GM12878 (cell line): ENCODE results near the gene NEURL3. TPM values are rescaled to one million over a fixed set of nuclear protein-coding genes. Genes with fewer than 3 reads are reported as not detected.

Source experiments
- ATAC-seq: fragments of 200-7000 bp; cut with Tn5 transposase; 3 replicates; pipeline ENCODE4 v1.9.1; 2020; ENCODE audit warnings: mild to moderate bottlenecking, moderate library complexity
- BruUV-seq: library from RNA; stranded (reverse); fragments of 400-500 nt; replicated peaks from 2 replicates; lab custom pipeline; 2021; lab: Mats Ljungman, UMichigan
- CTCF ChIA-PET: fragments of 300-600 bp; sonication (Branson Sonifier 250); formaldehyde crosslinking; extraction: SDS; loops from one replicate; lab custom pipeline; 2021; ENCODE audit warnings: inconsistent platforms; lab: Yijun Ruan, JAX
- POLR2A ChIA-PET: fragments of 350-600 bp; formaldehyde crosslinking; extraction: SDS; loops from one replicate; lab custom pipeline; 2021; ENCODE audit warnings: inconsistent platforms; lab: Charles Lee
- RAD21 ChIA-PET: fragments of 300-600 bp; sonication (Branson Sonifier 250); formaldehyde crosslinking; loops from one replicate; lab custom pipeline; 2023; ENCODE audit warnings: antibody characterized with exemption; ENCODE audit not compliant: unreplicated experiment; lab: Charles Lee
- SMC1A ChIA-PET: fragments of 300-600 bp; sonication (Branson Sonifier 250); formaldehyde crosslinking; loops from one replicate; lab custom pipeline; 2023; ENCODE audit not compliant: unreplicated experiment, uncharacterized antibody; lab: Charles Lee
- DNase-seq: peaks from one replicate; pipeline ENCODE4 v3.0.0-alpha.2; 2011; ENCODE audit warnings: low read depth, low spot score
- FAIRE-seq: peaks from 3 replicates; lab custom pipeline; 2011; peaks lifted over from hg19 to GRCh38; lab: Jason Lieb, UNC
- H2AFZ ChIP-seq: 2 replicates; pipeline ENCODE4 v1.6.0; 2011; ENCODE audit warnings: low read depth, low read length, control low read depth; ENCODE audit not compliant: control insufficient read depth
- H3K27ac ChIP-seq: 2 replicates; pipeline ENCODE4 v1.5.1; 2011; ENCODE audit warnings: control low read depth; ENCODE audit not compliant: control insufficient read depth, insufficient read depth
- H3K27me3 ChIP-seq, 2 experiments: replicated peaks in 1 of 2; 2 replicates each; pipeline versions ENCODE4 v1.6.0 to v1.6.1; 2011; ENCODE audit warnings: low read length in 1 of 2; ENCODE audit not compliant: control insufficient read depth in 2 of 2, insufficient read depth in 2 of 2
- H3K36me3 ChIP-seq, 2 experiments: 2 replicates each; pipeline ENCODE4 v1.5.1; 2011; ENCODE audit warnings: low read length in 1 of 2; ENCODE audit not compliant: control insufficient read depth in 2 of 2, insufficient read depth in 2 of 2
- H3K4me1 ChIP-seq: 2 replicates; pipeline ENCODE4 v1.6.1; 2011; ENCODE audit warnings: mild to moderate bottlenecking, low read length, moderate library complexity, mixed read lengths; ENCODE audit not compliant: control insufficient read depth, insufficient read depth
- H3K4me2 ChIP-seq: 2 replicates; pipeline ENCODE4 v1.6.0; 2011; ENCODE audit warnings: control low read depth; ENCODE audit not compliant: control insufficient read depth, insufficient read depth
- H3K4me3 ChIP-seq: fragments of 200-600 bp; sonication (generic); 2 replicates; pipeline ENCODE4 v1.5.1; 2016
- H3K79me2 ChIP-seq: 2 replicates; pipeline ENCODE4 v1.6.0; 2011; ENCODE audit warnings: low read length; ENCODE audit not compliant: control insufficient read depth, insufficient read depth
- H3K9ac ChIP-seq: 2 replicates; pipeline ENCODE4 v1.8.0; 2011; ENCODE audit warnings: low read length, control low read depth, mixed read lengths; ENCODE audit not compliant: control insufficient read depth, insufficient read depth
- H3K9me3 ChIP-seq: replicated peaks from 3 replicates; pipeline ENCODE4 v1.5.1; 2011; ENCODE audit warnings: mild to moderate bottlenecking, low read length; ENCODE audit not compliant: control insufficient read depth, insufficient read depth
- H4K20me1 ChIP-seq: 2 replicates; pipeline ENCODE4 v1.6.0; 2011; ENCODE audit not compliant: control insufficient read depth, insufficient read depth
- SPI1 ChIP-seq: IDR thresholded peaks from 2 replicates; pipeline ENCODE4 v1.6.1; 2011; ENCODE audit warnings: low read depth, mild to moderate bottlenecking, low read length, moderate library complexity, borderline replicate concordance; ENCODE audit not compliant: insufficient read depth
- ZNF217 ChIP-seq: fragments of 450-650 bp; IDR thresholded peaks from 2 replicates; pipeline ENCODE4 v1.6.1; 2017; ENCODE audit warnings: antibody characterized with exemption, mild to moderate bottlenecking
- WGBS: methylation state at CpG from one replicate; pipeline ENCODE4 v1.1.6; 2016; ENCODE audit warnings: low lambda C conversion rate; ENCODE audit not compliant: insufficient replicate concordance, insufficient coverage; ENCODE audit errors: missing lambda C conversion rate; 5-methylcytosine and 5-hydroxymethylcytosine counted together
- in situ Hi-C: fragments of 300-500 bp; cut with MboI; formaldehyde crosslinking; loops from 9 replicates; pipeline ENCODE4 v1.14.3; 2018; ENCODE audit warnings: mixed read lengths
- intact Hi-C: fragments of 100-400 bp; cut with micrococcal nuclease; formaldehyde crosslinking; loops from one replicate; pipeline ENCODE4 v1.14.2; 2022; ENCODE audit not compliant: unreplicated experiment
- polyA plus RNA-seq, 11 experiments: library from polyadenylated mRNA; depleted of rRNA in 4 of 11; unstranded in 6 of 11; stranded (reverse) in 5 of 11; fragments of >200 nt; fragmentation: Nextera tagmentation in 4 of 11; fragmentation: Illumina TruSeq in 1 of 11; extraction: Ambion mirVana in 4 of 11; extraction: Trizol in 1 of 11; gene quantifications; 1 replicate in 1 of 11; 2 replicates in 10 of 11; pipeline versions ENCODE4 v1.2.1 to v1.2.3, GENCODE V29; 2011 to 2016; ENCODE audit warnings: inconsistent platforms in 2 of 11, missing spikeins in 2 of 11, low read depth in 1 of 11
- total RNA-seq, 4 experiments: library from RNA; depleted of rRNA in 3 of 4; stranded (reverse); fragments of >200 nt in 3 of 4; fragmentation: Illumina TruSeq in 1 of 4; extraction: Trizol in 1 of 4; gene quantifications; 2 replicates each; pipeline versions ENCODE4 v1.2.1 to v1.2.3, GENCODE V29; 2013 to 2021
- TF ChIP-seq, protein P1 (sequence below): IDR thresholded peaks from 2 replicates; pipeline ENCODE4 v1.6.1; 2012; ENCODE audit warnings: mild to moderate bottlenecking, low read depth, low read length

Gene NEURL3
- total and polyA plus RNA-seq, 10 of the 15 experiments (the other 5 are each of a cell fraction or from before 2014, with no cell fraction given): 0.03 to 6.3 (median 0.47) TPM

GRCh38 chr2:96522304-96523203 lies 17.4 kb upstream of the NEURL3 start:
- RAD21 ChIA-PET: interaction anchor here (0.7 to 1.9 kb wide), 6 partner anchors 10 to 16 kb away, joined by 3 to 15 read pairs (median 8); no protein-coding TSS in a partner anchor
- intact Hi-C loops (no loop called here), in situ Hi-C loops (no loop called here)
- TF ChIP-seq ZNF217 (no peak), SPI1 (peak; percentile 42; the same call in 1 of the 2 replicates)
- TF ChIP-seq, protein P1, sequence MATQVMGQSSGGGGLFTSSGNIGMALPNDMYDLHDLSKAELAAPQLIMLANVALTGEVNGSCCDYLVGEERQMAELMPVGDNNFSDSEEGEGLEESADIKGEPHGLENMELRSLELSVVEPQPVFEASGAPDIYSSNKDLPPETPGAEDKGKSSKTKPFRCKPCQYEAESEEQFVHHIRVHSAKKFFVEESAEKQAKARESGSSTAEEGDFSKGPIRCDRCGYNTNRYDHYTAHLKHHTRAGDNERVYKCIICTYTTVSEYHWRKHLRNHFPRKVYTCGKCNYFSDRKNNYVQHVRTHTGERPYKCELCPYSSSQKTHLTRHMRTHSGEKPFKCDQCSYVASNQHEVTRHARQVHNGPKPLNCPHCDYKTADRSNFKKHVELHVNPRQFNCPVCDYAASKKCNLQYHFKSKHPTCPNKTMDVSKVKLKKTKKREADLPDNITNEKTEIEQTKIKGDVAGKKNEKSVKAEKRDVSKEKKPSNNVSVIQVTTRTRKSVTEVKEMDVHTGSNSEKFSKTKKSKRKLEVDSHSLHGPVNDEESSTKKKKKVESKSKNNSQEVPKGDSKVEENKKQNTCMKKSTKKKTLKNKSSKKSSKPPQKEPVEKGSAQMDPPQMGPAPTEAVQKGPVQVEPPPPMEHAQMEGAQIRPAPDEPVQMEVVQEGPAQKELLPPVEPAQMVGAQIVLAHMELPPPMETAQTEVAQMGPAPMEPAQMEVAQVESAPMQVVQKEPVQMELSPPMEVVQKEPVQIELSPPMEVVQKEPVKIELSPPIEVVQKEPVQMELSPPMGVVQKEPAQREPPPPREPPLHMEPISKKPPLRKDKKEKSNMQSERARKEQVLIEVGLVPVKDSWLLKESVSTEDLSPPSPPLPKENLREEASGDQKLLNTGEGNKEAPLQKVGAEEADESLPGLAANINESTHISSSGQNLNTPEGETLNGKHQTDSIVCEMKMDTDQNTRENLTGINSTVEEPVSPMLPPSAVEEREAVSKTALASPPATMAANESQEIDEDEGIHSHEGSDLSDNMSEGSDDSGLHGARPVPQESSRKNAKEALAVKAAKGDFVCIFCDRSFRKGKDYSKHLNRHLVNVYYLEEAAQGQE: 0 out of 2 replicates have a peak, but pooled peaks have one; percentile 23
- SMC1A ChIA-PET: interaction anchor here (0.7 to 4.6 kb wide), 4 partner anchors 10 to 114 kb away, joined by 3 to 34 read pairs (median 4); no protein-coding TSS in a partner anchor
- Histone ChIP-seq H3K36me3 (no peaks in the 10 kb centered on the region), H3K9me3 (no peaks in the 10 kb centered on the region; the same call in 1 of the 3 replicates), H2AFZ (no peak overlapping the region), H3K27ac (no peak overlapping the region), H3K27me3 (no peaks in the 10 kb centered on the region), H3K4me2 (no peak overlapping the region), H3K9ac (no peak overlapping the region), H3K4me3 (no peak overlapping the region), H3K4me1 (peaks cover 42% of the 10 kb centered on the region), H3K79me2 (no peaks in the 10 kb centered on the region), H4K20me1 (no peaks in the 10 kb centered on the region)
- ATAC-seq (no peak), FAIRE-seq (no peak), DNase-seq (no peak)
- 83% methylated on average over 9 of the region's 9 CpGs for WGBS
- CTCF ChIA-PET: interaction anchor here (1.1 to 2.1 kb wide), 4 partner anchors 9 to 115 kb away, joined by 3 to 12 read pairs (median 6); no protein-coding TSS in a partner anchor
- POLR2A ChIA-PET: interaction anchor here (1.7 to 2.1 kb wide), 2 partner anchors 11 to 15 kb away, joined by 6 to 15 read pairs; no protein-coding TSS in a partner anchor
- BruUV-seq: no TSS peak
